Chondrocyte (in vitro differentiated cells): ENCODE measurements around the gene PNPLA5. TPM values are rescaled to one million over a fixed set of nuclear protein-coding genes. Genes with fewer than 3 reads are reported as not detected.

Experiments
- DNase-seq: peaks from one replicate; pipeline ENCODE4 v3.0.0; 2021; ENCODE audit warnings: mixed read lengths, low spot score
- H3K27ac Mint-ChIP-seq: one replicate; pipeline ENCODE4 v1.8.0; 2021; ENCODE audit warnings: mild to moderate bottlenecking, moderate library complexity, mixed read lengths; ENCODE audit not compliant: unreplicated experiment
- H3K27me3 Mint-ChIP-seq: 2 replicates; pipeline ENCODE4 v1.8.0; 2021; ENCODE audit warnings: low read depth, mixed read lengths
- H3K36me3 Mint-ChIP-seq: 2 replicates; pipeline ENCODE4 v1.8.0; 2021; ENCODE audit warnings: low read depth, mixed read lengths
- H3K4me1 Mint-ChIP-seq: 2 replicates; pipeline ENCODE4 v1.8.0; 2021; ENCODE audit warnings: low read depth, mild to moderate bottlenecking, mixed read lengths
- H3K4me3 Mint-ChIP-seq: one replicate; pipeline ENCODE4 v1.8.0; 2021; ENCODE audit warnings: mild to moderate bottlenecking, moderate library complexity, mixed read lengths; ENCODE audit not compliant: unreplicated experiment
- H3K9me3 Mint-ChIP-seq: 2 replicates; pipeline ENCODE4 v1.8.0; 2021; ENCODE audit warnings: low read depth, mixed read lengths
- total RNA-seq: library from RNA; stranded (reverse); gene quantifications from 3 replicates; pipeline ENCODE4 v1.2.1, GENCODE V29; 2021
- TF ChIP-seq, protein P1 (sequence below): fragments of 200-600 bp; sonication (generic); IDR thresholded peaks from 2 replicates; pipeline ENCODE4 v1.5.0; 2021; ENCODE audit warnings: antibody characterized with exemption, mild to moderate bottlenecking, moderate library complexity

Gene PNPLA5
- total RNA-seq, 1 donor from 2014 or later = not detected

DNA sequence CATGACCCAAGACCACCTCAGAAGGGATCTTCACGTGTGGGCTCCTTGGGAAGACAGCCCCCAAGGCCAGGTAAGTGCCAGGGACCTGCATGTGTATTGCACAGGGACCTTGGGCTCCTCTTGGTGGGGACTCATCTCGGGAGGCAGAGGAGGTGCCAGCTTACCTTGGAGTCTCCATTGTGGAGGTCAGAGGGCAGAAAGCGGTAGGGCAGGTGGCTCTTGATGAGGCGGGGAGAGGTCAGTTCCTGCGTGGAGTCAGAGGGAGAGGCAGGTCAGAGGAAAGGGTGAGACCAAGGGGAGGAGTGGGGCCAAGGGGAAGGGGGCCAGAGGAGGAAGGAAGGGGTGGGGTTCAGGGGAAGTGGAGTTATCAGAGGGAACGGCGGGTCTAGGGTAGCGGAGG lies 52.0 kb downstream of the PNPLA5 start:
- no peaks in the 10 kb centered on the region for H3K4me1 Mint-ChIP-seq
- H3K27me3 Mint-ChIP-seq = peaks cover 5% of the 10 kb centered on the region
- H3K36me3 Mint-ChIP-seq = peaks cover 5% of the 10 kb centered on the region
- no peak overlapping the region for H3K27ac Mint-ChIP-seq
- H3K9me3 Mint-ChIP-seq = no peaks in the 10 kb centered on the region
- H3K4me3 Mint-ChIP-seq = no peak overlapping the region
- DNase-seq = no peak
- TF ChIP-seq, protein P1, sequence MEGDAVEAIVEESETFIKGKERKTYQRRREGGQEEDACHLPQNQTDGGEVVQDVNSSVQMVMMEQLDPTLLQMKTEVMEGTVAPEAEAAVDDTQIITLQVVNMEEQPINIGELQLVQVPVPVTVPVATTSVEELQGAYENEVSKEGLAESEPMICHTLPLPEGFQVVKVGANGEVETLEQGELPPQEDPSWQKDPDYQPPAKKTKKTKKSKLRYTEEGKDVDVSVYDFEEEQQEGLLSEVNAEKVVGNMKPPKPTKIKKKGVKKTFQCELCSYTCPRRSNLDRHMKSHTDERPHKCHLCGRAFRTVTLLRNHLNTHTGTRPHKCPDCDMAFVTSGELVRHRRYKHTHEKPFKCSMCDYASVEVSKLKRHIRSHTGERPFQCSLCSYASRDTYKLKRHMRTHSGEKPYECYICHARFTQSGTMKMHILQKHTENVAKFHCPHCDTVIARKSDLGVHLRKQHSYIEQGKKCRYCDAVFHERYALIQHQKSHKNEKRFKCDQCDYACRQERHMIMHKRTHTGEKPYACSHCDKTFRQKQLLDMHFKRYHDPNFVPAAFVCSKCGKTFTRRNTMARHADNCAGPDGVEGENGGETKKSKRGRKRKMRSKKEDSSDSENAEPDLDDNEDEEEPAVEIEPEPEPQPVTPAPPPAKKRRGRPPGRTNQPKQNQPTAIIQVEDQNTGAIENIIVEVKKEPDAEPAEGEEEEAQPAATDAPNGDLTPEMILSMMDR = no peak

- no peak overlapping the region for H3K27ac Mint-ChIP-seq
- no peak for DNase-seq
- TF ChIP-seq, protein P1 = no peak
- peaks cover 5% of the 10 kb centered on the region for H3K27me3 Mint-ChIP-seq
- no peaks in the 10 kb centered on the region for H3K9me3 Mint-ChIP-seq
- peaks cover 5% of the 10 kb centered on the region for H3K36me3 Mint-ChIP-seq
- no peak overlapping the region for H3K4me3 Mint-ChIP-seq
- H3K4me1 Mint-ChIP-seq = no peaks in the 10 kb centered on the region
Measured at GRCh38 chr22:43838571-43839307, 53.1 kb downstream of the PNPLA5 start.

- Mint-ChIP-seq H3K27me3 (peaks cover 5% of the 10 kb centered on the region), H3K4me3 (no peak overlapping the region), H3K36me3 (peaks cover 5% of the 10 kb centered on the region), H3K4me1 (no peaks in the 10 kb centered on the region), H3K27ac (no peak overlapping the region), H3K9me3 (no peaks in the 10 kb centered on the region)
- TF ChIP-seq, protein P1 = no peak
- no peak for DNase-seq
Measured at GRCh38 chr22:43838161-43838560, 53.7 kb downstream of the PNPLA5 start.

GRCh38 chr22:43837666-43838065 lies 54.1 kb downstream of the PNPLA5 start:
- H3K36me3 Mint-ChIP-seq = peaks cover 5% of the 10 kb centered on the region
- no peak overlapping the region for H3K27ac Mint-ChIP-seq
- TF ChIP-seq, protein P1 = no peak
- no peak for DNase-seq
- no peaks in the 10 kb centered on the region for H3K4me1 Mint-ChIP-seq
- H3K4me3 Mint-ChIP-seq = no peak overlapping the region
- peaks cover 5% of the 10 kb centered on the region for H3K27me3 Mint-ChIP-seq
- no peaks in the 10 kb centered on the region for H3K9me3 Mint-ChIP-seq

DNA sequence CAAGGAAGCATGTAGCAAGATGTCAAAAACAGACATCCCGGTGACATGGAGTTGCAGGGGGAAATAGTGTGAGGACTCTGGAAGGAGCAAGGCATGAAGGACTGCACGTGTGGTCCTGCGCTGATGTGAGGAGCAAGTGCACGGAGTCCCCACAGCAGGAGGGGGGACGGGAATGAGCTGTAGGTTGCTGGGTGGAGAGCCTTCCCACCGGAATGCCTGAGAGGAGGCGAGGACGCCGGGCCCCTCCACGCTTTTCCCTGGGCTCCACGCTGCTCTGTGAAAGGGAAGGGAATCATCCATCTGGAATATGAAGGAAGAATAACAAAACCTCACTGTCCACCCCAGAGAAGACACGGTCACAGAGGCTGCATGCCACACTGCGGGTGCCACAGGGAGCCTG lies 56.1 kb downstream of the PNPLA5 start:
- Mint-ChIP-seq H3K4me3 (no peak overlapping the region), H3K27me3 (peaks cover 5% of the 10 kb centered on the region), H3K9me3 (no peaks in the 10 kb centered on the region), H3K27ac (no peak overlapping the region), H3K36me3 (peaks cover 5% of the 10 kb centered on the region), H3K4me1 (no peaks in the 10 kb centered on the region)
- DNase-seq = peak; percentile 72
- TF ChIP-seq, protein P1 = no peak
